ENCODE results near the gene TRNP1. TPM values are rescaled to one million over a fixed set of nuclear protein-coding genes. Genes with fewer than 3 reads are reported as not detected.
"Not testable (repeated sequence)": the region's sequence is repeated elsewhere in the genome, so short reads cannot be mapped to it uniquely, and the experiment has no call there.

TRNP1 gene
- total RNA-seq, 2 donors from 2014 or later, result not detected

DNA sequence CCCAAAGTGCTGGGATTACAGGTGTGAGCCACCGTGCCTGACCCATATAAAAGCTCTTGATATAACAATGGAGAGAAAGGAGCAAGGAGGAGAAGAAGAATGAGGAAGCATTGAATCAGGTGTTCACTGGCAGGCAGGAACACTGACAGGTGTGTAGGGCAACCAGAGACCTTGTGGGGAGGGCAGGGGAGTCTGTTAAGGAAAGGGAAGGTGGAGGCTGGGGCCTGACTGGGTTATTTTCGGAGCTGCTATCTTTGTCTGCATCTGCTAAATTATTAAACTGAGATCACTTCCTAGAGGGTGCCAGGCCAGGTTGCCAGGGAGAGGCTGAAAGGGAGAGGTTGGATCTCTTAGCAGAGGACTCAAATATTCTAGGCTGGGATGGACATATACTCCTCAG is 6.8 kb upstream of the TRNP1 start:
- no peaks in the 10 kb centered on the region for H3K9me3 Mint-ChIP-seq

DNA sequence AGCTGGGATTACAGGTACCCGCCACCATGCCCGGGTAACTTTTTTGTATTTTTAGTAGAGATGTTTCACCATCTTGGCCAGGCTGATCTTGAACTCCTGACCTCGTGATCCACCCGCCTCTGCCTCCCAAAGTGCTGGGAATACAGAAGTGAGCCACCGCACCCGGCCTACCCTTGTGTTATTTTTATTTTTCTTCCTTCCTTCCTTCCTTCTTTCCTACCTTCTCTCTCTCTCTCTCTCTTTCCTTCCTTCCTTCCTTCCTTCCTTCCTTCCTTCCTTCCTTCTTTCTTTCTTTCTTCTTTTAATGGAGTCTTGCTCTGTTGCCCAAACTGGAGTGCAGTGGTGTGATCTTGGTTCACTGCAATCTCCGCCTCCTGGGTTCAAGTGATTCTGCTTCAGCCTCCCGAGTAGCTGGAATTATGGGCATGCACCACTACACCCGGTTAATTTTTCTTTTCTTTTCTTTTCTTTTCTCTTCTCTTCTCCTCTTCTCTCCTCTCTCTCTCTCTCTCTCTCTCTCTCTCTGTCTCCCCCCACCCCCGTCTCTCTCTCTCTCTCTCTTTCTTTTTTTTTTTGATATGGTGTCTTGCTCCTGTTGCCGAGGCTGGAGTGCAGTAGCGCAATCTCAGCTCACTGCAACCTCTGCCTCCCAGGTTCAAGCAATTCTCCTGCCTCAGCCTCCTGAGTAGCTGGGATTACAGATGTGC is 3.9 kb upstream of the TRNP1 start:
- not testable (repeated sequence) for H3K9me3 Mint-ChIP-seq; ATAC-seq (replicated peaks)
- H3K27me3 Mint-ChIP-seq, result peaks cover 18% of the 10 kb centered on the region

More for the DNA sequence above, 6.8 kb upstream of the TRNP1 start:
- Mint-ChIP-seq H3K4me3 (no peak overlapping the region), H3K4me1 (peaks cover 2% of the 10 kb centered on the region), H3K36me3 (ENCODE audit: low read depth) (no peaks in the 10 kb centered on the region), H3K27ac (no peak overlapping the region), H3K27me3 (peaks cover 15% of the 10 kb centered on the region)
- ATAC-seq (replicated peaks), result no peak

DNA sequence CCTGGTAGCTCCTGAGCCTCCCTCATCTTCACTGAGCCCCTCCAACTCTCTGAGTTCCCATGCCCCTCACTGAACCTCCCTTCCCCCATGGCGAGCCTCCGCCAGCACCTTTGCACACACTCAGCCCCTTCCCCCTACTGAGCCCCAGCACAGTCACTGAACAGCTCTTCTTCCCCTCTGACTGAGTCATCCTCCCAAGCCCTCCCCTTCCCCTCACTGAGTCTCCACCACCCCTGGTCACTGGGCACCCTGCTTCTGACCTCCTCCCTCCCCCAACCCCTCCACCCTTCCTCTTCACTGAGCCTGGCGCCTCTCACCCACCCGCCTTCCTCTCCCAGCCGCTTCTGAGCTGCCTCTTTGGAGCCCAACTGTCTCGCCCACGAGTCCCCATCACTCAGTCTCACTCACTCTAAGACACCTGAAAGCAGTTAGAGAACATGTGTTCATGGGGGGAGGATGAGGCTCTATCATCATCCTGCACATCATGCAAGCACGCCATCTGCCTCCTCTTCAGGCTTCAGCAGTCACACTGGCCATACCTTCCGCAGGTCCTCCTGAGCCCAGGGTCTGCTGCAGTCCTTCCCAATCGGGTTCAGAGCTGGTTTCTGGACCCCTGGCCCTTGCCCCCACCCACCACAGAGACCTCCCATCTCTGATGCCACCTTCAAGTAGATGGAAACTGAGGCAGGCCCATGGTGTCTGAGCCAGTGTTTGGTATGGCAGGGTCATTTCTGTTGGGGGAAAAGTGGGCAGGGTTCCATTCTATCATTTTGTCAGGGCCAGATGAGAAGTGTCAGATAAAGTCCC is 2.0 kb upstream of the TRNP1 start:
- peak; percentile 14 for ATAC-seq (replicated peaks)
- peak overlapping the region; percentile 52 for H3K27ac Mint-ChIP-seq
- H3K4me3 Mint-ChIP-seq, result peak overlapping the region; percentile 40
- H3K9me3 Mint-ChIP-seq, result no peaks in the 10 kb centered on the region
- H3K4me1 Mint-ChIP-seq, result peaks cover 5% of the 10 kb centered on the region
- peaks cover 20% of the 10 kb centered on the region for H3K27me3 Mint-ChIP-seq
- H3K36me3 Mint-ChIP-seq (ENCODE audit: low read depth), result no peaks in the 10 kb centered on the region

More for the DNA sequence above, 3.9 kb upstream of the TRNP1 start:
- H3K27ac Mint-ChIP-seq; H3K4me1 Mint-ChIP-seq; H3K4me3 Mint-ChIP-seq; H3K36me3 Mint-ChIP-seq (ENCODE audit: low read depth): not testable (repeated sequence)

DNA sequence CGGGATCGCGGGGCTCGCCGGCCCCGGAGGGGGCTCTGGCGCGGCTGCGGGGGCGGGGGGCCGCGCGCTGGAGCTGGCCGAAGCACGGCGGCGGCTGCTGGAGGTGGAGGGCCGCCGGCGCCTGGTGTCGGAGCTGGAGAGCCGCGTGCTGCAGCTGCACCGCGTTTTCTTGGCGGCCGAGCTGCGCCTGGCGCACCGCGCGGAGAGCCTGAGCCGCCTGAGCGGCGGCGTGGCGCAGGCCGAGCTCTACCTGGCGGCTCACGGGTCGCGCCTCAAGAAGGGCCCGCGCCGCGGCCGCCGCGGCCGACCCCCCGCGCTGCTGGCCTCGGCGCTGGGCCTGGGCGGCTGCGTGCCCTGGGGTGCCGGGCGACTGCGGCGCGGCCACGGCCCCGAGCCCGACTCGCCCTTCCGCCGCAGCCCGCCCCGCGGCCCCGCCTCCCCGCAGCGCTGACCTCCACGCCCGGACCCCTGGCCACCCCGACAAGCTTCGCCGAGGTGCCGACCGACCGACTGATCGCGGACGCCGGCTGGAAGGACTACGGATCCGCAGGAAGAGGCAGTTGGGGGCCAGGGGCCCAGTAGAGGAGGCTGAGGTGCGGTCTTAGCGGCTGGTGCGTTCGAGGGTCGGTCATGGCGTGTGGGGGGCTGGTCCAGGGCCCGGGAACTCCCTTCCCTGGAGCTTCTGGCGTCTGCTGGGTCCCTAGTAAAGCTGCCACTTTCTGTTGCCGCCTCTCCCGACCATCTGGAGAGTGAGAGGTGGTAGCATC is 711 bp downstream of the TRNP1 start:
- H3K27ac Mint-ChIP-seq, result no peak overlapping the region
- no peaks in the 10 kb centered on the region for H3K36me3 Mint-ChIP-seq (ENCODE audit: low read depth)
- peak; percentile 41 for ATAC-seq (replicated peaks)
- H3K4me1 Mint-ChIP-seq, result peaks cover 5% of the 10 kb centered on the region
- no peaks in the 10 kb centered on the region for H3K9me3 Mint-ChIP-seq
- H3K4me3 Mint-ChIP-seq, result peak overlapping the region; percentile 41
- H3K27me3 Mint-ChIP-seq, result peaks cover 20% of the 10 kb centered on the region

DNA sequence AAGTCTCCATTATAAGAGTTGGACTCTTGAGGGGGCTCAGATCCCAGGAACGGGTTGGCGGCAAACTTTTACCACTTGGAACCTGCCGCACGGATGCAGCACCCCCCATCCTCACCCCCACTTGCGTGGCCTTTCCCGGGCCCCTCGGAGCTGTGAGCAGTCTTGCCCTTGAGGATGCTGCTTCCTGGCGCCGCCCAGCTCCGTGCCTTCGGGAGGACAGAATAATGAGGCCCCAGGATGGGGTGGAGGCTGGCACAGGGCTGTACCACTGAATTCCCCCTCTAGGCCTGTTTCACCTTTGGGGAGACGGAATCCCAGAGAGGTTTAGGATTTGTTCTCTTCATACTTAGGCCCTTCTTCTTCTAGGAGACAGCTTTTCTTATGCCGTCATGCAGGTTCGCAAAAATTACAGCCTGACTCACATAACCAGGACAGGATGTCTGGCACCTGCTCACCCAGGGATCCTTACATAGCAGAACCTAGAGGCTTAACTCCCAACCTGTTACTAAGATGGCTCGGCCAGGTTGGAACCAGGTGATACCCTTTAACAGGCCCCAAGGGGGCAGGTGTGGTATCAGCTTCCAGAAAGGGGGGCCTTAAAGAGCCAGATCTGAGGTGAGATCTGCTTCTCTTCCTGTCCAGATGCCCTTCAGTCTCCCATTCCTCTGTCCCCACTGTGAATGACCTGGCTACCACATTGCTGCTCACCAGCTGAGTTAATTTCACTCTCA is 1.5 kb downstream of the TRNP1 start:
- Mint-ChIP-seq H3K4me1 (peaks cover 5% of the 10 kb centered on the region), H3K4me3 (peak overlapping the region; percentile 41), H3K27me3 (peaks cover 20% of the 10 kb centered on the region), H3K9me3 (no peaks in the 10 kb centered on the region), H3K36me3 (ENCODE audit: low read depth) (no peaks in the 10 kb centered on the region), H3K27ac (no peak overlapping the region)
- ATAC-seq (replicated peaks), result no peak

DNA sequence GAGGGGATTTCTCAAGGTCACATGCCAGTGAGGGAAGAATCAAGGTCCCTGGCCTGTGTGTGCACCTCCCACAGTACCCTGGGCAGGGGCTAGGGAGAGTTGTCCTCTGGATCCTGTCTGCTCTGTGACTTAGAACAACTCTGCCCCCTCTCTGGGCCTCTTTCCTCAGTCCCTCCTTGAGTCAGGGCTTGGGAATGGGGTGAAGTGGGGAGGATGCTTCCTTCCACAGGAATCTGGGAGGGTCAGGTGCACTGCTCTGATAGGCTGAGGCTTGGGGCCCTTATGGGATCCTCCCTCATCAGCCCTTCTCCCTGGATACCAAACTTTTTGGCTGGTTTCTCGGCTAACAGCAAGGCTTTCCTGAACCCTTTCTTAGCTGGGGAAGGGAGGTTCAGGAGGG is 2.5 kb downstream of the TRNP1 start:
- no peak overlapping the region for H3K4me3 Mint-ChIP-seq
- no peaks in the 10 kb centered on the region for H3K9me3 Mint-ChIP-seq
- no peak for ATAC-seq (replicated peaks)
- no peak overlapping the region for H3K27ac Mint-ChIP-seq
- peaks cover 18% of the 10 kb centered on the region for H3K27me3 Mint-ChIP-seq
- peaks cover 5% of the 10 kb centered on the region for H3K4me1 Mint-ChIP-seq
- no peaks in the 10 kb centered on the region for H3K36me3 Mint-ChIP-seq (ENCODE audit: low read depth)

DNA sequence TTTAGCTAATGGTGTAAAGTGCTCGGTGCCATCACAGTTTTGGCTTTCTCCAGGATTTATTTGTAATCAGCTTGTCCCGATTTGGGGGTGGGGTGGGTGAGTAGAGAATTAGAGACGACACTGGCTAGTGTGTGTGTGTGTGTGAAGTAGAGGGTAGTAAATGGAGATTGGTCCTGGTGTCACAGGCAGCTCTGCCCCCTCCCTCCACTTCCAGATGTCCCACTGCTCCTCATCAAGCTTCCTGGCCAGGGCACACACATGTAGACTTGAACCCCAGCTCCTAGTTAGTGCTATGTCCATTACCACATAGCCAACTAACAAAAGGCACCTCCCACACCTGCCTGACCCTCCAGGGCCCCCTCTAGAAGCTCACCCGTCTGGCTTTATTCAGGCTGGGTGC is 3.2 kb downstream of the TRNP1 start:
- Mint-ChIP-seq H3K36me3 (ENCODE audit: low read depth) (no peaks in the 10 kb centered on the region), H3K4me1 (peaks cover 2% of the 10 kb centered on the region), H3K27ac (no peak overlapping the region), H3K9me3 (no peaks in the 10 kb centered on the region), H3K27me3 (peaks cover 11% of the 10 kb centered on the region), H3K4me3 (no peak overlapping the region)
- ATAC-seq (replicated peaks), result no peak

DNA sequence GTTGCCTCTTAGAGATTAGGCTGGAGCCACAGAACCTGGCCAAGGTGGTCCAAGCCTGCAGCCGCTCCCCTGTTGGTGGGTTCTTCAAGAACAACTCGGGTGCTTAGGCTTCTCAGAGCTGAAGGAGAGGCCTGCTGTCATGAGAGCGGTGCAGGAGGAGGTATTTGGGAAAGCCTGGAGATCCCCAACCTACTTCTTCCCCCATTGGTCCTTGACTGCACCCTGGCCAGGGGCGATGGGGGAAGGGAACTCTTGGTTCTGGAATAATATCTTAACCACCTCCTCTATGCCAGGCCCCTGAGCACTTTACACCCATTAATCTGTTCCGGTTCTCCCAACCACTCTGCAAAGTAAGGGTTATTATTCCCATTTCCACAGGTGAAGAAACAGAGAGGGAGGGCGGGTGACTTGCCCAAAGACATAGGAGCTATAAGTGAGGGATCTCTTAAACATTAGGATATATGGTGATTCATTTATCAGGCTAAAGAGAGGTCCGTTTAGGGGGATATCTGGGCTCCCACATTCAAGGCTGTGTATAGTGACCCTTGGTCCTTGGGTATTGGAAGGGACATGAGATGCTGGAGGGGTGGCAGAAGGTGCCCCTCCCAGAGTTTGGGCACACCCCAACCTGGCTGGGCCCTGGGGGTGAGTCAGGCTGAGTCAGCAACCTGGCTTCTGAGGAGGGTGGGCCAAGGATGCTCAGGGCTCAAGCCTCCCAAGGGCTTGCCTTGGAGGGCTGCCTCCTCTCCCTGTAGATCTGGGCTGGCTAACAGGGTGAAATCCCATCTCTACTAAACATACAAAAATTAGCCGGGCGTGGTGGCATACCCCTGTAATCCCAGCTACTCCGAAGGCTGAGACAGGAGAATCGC is 5.2 kb downstream of the TRNP1 start:
- Mint-ChIP-seq H3K9me3 (no peaks in the 10 kb centered on the region), H3K27me3 (peaks cover 8% of the 10 kb centered on the region), H3K36me3 (ENCODE audit: low read depth) (no peaks in the 10 kb centered on the region), H3K4me3 (no peak overlapping the region), H3K27ac (no peak overlapping the region), H3K4me1 (no peaks in the 10 kb centered on the region)
- no peak for ATAC-seq (replicated peaks)

DNA sequence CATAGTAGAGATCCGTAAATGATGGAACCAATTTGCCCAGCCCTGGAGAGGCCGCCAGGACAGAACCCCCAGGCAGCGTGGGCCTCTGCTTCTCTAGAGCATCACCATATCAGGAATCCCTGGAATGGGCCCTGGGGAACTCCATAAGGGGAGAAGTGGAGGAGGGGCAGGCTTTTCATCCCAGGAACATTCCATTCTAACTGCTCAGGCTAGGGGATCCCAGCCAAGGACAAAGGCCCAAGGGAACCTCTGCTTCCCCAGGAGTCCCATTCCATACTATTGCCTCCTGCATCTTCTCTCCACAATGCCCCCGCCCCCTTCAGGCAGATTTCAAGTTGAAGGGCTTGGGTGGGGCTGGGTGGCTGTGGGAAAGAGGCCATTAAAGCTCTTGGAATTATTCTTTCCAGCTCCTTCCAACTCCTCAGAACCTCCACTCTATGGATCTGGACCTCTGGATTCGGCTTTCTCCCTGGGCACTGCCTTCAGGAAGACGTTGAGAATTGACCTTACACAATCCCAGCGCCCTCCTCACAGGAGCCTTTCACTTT is 6.0 kb downstream of the TRNP1 start:
- no peaks in the 10 kb centered on the region for H3K36me3 Mint-ChIP-seq (ENCODE audit: low read depth)
- H3K27ac Mint-ChIP-seq, result no peak overlapping the region
- peaks cover 8% of the 10 kb centered on the region for H3K27me3 Mint-ChIP-seq
- no peak for ATAC-seq (replicated peaks)
- no peaks in the 10 kb centered on the region for H3K9me3 Mint-ChIP-seq
- no peak overlapping the region for H3K4me3 Mint-ChIP-seq
- H3K4me1 Mint-ChIP-seq, result no peaks in the 10 kb centered on the region

DNA sequence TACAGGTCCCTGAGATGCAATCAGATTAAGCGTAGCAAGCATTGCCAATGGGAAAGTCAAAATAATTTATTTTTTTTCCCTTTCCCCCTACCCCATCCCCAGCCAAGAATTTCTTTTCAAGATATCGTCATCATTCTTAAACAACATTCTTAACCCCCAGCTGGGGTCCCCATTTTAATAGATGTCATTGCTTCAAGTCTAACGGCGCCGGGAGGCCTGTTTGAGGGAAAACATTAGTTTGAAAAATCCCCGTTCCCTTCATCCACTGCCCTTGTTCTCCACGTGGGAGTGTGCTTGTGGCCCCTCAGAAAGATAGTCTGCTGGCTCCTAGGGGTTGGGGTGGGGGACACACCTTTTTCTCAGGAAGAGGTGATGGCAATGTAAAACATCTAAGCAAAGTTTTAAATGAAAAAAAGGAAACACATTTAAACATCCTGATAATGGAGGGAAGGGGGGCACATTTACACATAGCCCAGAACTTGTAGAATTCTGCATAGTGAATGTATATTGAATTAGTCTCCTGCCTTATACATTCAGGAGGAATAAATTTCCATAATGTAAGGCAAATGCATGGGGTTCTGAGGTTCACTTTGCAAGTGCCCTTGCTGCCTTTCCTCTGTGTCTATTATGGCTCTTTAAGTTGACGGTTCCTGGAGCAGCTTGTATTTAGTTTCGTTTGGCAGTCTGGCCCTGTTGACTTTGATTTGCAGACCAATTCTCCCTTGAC is 6.8 kb downstream of the TRNP1 start:
- Mint-ChIP-seq H3K4me1 (no peaks in the 10 kb centered on the region), H3K27ac (no peak overlapping the region), H3K27me3 (peaks cover 5% of the 10 kb centered on the region), H3K36me3 (ENCODE audit: low read depth) (no peaks in the 10 kb centered on the region), H3K4me3 (no peak overlapping the region), H3K9me3 (no peaks in the 10 kb centered on the region)
- no peak for ATAC-seq (replicated peaks)

DNA sequence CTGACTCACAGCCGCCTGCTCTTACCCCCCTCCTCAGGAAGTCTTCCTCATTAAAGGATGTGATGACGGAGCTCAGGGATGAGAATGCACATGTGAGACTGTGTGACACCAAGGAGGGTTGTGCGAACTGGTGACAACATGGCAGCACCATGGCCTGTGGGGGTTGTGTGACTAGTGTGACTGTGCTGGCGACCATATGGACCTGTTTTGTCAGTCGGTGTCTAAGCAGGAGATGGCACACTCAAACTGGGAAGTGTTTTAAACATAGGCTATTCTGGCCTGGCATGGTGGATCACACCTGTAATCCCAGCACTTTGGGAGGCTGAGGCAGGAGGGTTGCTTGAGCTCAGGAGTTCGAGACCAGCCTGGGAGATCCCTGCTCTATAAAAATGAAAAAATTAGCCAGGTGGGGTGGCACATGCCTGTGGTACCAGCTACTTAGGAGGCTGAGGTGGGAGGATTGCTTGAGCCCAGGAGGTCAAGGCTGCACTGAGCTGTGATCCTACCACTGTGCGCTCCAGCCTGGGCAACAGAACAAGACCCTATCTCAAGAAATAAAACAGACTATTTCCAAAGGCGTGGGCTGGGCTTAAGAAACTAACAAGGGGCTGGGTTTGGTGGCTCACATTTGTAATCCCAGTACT is 7.4 kb downstream of the TRNP1 start:
- no peak overlapping the region for H3K4me3 Mint-ChIP-seq
- no peaks in the 10 kb centered on the region for H3K36me3 Mint-ChIP-seq (ENCODE audit: low read depth)
- no peaks in the 10 kb centered on the region for H3K27me3 Mint-ChIP-seq
- H3K4me1 Mint-ChIP-seq, result no peaks in the 10 kb centered on the region
- H3K9me3 Mint-ChIP-seq, result no peaks in the 10 kb centered on the region
- H3K27ac Mint-ChIP-seq, result no peak overlapping the region
- ATAC-seq (replicated peaks), result no peak

DNA sequence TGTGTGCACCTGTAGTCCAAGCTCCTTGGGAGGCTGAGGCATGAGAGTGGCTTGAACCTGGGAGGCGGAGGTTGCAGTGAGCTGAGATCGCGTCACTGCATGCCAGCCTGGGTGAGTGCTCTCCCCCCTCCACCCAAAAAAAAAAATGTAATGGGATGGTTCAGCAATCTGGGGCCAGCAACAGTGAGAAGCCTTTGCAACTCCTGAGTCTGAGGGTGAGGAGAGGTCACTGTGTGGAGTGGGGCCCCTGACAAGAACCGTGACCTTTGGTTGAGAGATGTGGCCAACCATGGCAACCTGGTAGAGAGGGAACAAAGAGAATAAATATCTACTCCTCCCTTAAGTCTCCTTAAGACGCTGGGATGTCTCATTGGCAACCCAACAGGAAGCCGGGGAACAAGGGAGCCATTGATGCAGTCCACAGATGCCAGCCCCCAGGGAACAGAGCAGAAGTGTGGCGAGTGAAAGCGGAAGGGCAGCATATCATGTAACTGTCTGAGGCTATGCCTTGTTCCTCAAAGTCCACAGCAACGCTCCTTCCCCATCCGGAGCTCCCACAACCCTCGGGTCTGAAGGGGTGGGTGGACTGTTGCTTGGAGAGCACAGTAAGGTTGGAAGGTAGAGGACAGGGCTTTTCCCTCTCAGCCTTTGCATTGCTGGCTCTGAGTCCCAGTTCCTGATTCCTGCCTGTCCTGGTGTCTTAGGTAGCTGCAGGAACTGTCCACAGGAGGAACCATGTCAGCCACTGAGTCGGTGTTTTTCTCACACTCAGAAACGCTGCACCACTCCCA is 8.3 kb downstream of the TRNP1 start:
- H3K27ac Mint-ChIP-seq, result no peak overlapping the region
- H3K27me3 Mint-ChIP-seq, result no peaks in the 10 kb centered on the region
- H3K9me3 Mint-ChIP-seq, result no peaks in the 10 kb centered on the region
- no peaks in the 10 kb centered on the region for H3K36me3 Mint-ChIP-seq (ENCODE audit: low read depth)
- no peak overlapping the region for H3K4me3 Mint-ChIP-seq
- no peaks in the 10 kb centered on the region for H3K4me1 Mint-ChIP-seq
- no peak for ATAC-seq (replicated peaks)
